GM21529 (cell line): ENCODE results near the gene MON1A.
"Not testable (repeated sequence)": the region's sequence is repeated elsewhere in the genome, so short reads cannot be mapped to it uniquely, and the experiment has no call there.

Source experiments
- ATAC-seq: cut with Tn5 transposase; IDR thresholded peaks from one replicate; pipeline ENCODE4 v1.9.1; 2021; ENCODE audit not compliant: unreplicated experiment

MON1A gene

GRCh38 chr3:49929291-49930167, at the start of gene MON1A:
Gene MON1A (minus strand): TSS chr3:49929811. CDS start chr3:49913346, 16,465 bp downstream.
- ATAC-seq, result peak; percentile 89

- no peak for ATAC-seq
Measured at GRCh38 chr3:49976942-49977341, 47.3 kb upstream of the MON1A start.

GRCh38 chr3:49972656-49973055, 43.0 kb upstream of the MON1A start:
- ATAC-seq, result no peak

- ATAC-seq, result no peak
Measured at GRCh38 chr3:49968346-49968745, 38.7 kb upstream of the MON1A start.

- no peak for ATAC-seq
Measured at GRCh38 chr3:49967291-49967690, 37.7 kb upstream of the MON1A start.

GRCh38 chr3:49966233-49966942, 36.8 kb upstream of the MON1A start:
- no peak for ATAC-seq

- ATAC-seq, result no peak
Measured at GRCh38 chr3:49955636-49956035, 26.0 kb upstream of the MON1A start.

GRCh38 chr3:49952924-49953323, 23.3 kb upstream of the MON1A start:
- no peak for ATAC-seq

- ATAC-seq, result no peak
Measured at GRCh38 chr3:49942651-49943050, 13.0 kb upstream of the MON1A start.

GRCh38 chr3:49940667-49941249, 11.1 kb upstream of the MON1A start:
- no peak for ATAC-seq

- ATAC-seq, result peak; percentile 93
Measured at GRCh38 chr3:49939858-49940666, 10.5 kb upstream of the MON1A start, which contains the start of gene RBM6. Gene RBM6 (plus strand): TSS chr3:49940150. CDS start chr3:49962642, 22,492 bp downstream.

- no peak for ATAC-seq
Measured at GRCh38 chr3:49937090-49937489, 7.5 kb upstream of the MON1A start.

- ATAC-seq, result not testable (repeated sequence)
Measured at GRCh38 chr3:49932281-49932680, 2.7 kb upstream of the MON1A start.

- no peak for ATAC-seq
Measured at GRCh38 chr3:49930922-49931321, 1.3 kb upstream of the MON1A start.

- ATAC-seq, result no peak
Measured at GRCh38 chr3:49930168-49930690, 618 bp upstream of the MON1A start.

- no peak for ATAC-seq
Measured at GRCh38 chr3:49928481-49929017, 1.1 kb downstream of the MON1A start.

- no peak for ATAC-seq
Measured at GRCh38 chr3:49927798-49928197, 1.8 kb downstream of the MON1A start.

GRCh38 chr3:49926117-49926728, 3.4 kb downstream of the MON1A start:
- no peak for ATAC-seq

- no peak for ATAC-seq
Measured at GRCh38 chr3:49925485-49925884, 4.1 kb downstream of the MON1A start.

- ATAC-seq, result no peak
Measured at GRCh38 chr3:49924683-49925082, 4.9 kb downstream of the MON1A start.
